Effector memory CD8-positive, alpha-beta T cell (primary cell): ENCODE measurements around the gene BTBD16.

ENCODE experiments used
- ATAC-seq: fragments of 150-1000 bp; cut with Tn5 transposase; replicated peaks from 2 replicates; pipeline ENCODE4 v1.10.0; 2021; ENCODE audit warnings: mild to moderate bottlenecking, moderate library complexity
- DNase-seq, 3 experiments: peaks; one replicate each; pipeline ENCODE4 v3.0.0; 2021
- H3K27ac Mint-ChIP-seq, 2 donors: one replicate each; pipeline ENCODE4 v1.8.0; 2022; ENCODE audit warnings: mild to moderate bottlenecking in 2 of 2, mixed read lengths in 2 of 2, moderate library complexity in 2 of 2
- H3K27me3 Mint-ChIP-seq, 2 donors: one replicate each; pipeline ENCODE4 v1.8.0; 2022; ENCODE audit warnings: mixed read lengths in 2 of 2
- H3K36me3 Mint-ChIP-seq: one replicate; pipeline ENCODE4 v1.8.0; 2022; ENCODE audit warnings: mild to moderate bottlenecking, moderate library complexity, mixed read lengths; ENCODE audit not compliant: insufficient read depth
- H3K4me1 Mint-ChIP-seq, 2 donors: one replicate each; pipeline ENCODE4 v1.8.0; 2022; ENCODE audit warnings: low read depth in 2 of 2, mixed read lengths in 2 of 2
- H3K4me3 Mint-ChIP-seq, 2 donors: one replicate each; pipeline ENCODE4 v1.8.0; 2022; ENCODE audit warnings: mild to moderate bottlenecking in 2 of 2, mixed read lengths in 2 of 2, moderate library complexity in 2 of 2
- H3K9me3 Mint-ChIP-seq, 2 donors: one replicate each; pipeline ENCODE4 v1.8.0; 2022; ENCODE audit warnings: mixed read lengths in 2 of 2

BTBD16 gene

GRCh38 chr10:122251459-122252255 lies 19.4 kb upstream of the BTBD16 start:
- no peak overlapping the region for H3K4me3 Mint-ChIP-seq
- H3K36me3 Mint-ChIP-seq: no peaks in the 10 kb centered on the region
- no peaks in the 10 kb centered on the region for H3K4me1 Mint-ChIP-seq
- H3K9me3 Mint-ChIP-seq: no peaks in the 10 kb centered on the region
- ATAC-seq (no peak), DNase-seq (no peak)
- peaks cover 35 to 60% of the 10 kb centered on the region in 2 donors for H3K27me3 Mint-ChIP-seq
- no peak overlapping the region for H3K27ac Mint-ChIP-seq

DNA sequence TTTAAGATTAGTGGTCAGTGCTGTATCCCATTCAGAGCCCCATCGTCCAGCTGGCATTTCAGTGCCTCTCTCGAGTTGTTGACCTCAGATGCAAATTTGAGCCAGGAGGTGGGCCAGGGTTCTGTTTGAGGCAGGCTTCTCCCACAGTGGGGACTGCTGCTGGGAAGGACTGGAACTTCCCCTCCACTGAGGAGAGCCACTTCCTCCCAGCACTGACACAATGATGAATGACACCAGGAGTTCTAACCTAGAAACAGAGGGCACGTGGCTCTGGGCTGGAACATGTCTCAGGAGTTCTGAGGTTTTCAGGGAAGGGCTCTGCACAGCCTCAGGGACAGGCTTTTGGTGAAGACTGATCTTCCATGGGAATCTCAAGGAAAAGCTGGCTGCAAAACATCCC lies 18.3 kb upstream of the BTBD16 start:
- no peak for ATAC-seq
- no peak overlapping the region for H3K27ac Mint-ChIP-seq
- DNase-seq: no peak

GRCh38 chr10:122253605-122254004 lies 17.5 kb upstream of the BTBD16 start:
- Mint-ChIP-seq H3K4me1 (no peaks in the 10 kb centered on the region), H3K36me3 (no peaks in the 10 kb centered on the region), H3K27me3 (peaks cover 32 to 66% of the 10 kb centered on the region in 2 donors), H3K27ac (no peak overlapping the region), H3K4me3 (no peak overlapping the region), H3K9me3 (no peaks in the 10 kb centered on the region)
- DNase-seq (no peak), ATAC-seq (no peak)

More for the DNA sequence above, 18.3 kb upstream of the BTBD16 start:
- Mint-ChIP-seq H3K36me3 (no peaks in the 10 kb centered on the region), H3K4me1 (no peaks in the 10 kb centered on the region), H3K9me3 (no peaks in the 10 kb centered on the region), H3K27me3 (peaks cover 35 to 65% of the 10 kb centered on the region in 2 donors), H3K4me3 (no peak overlapping the region)

DNA sequence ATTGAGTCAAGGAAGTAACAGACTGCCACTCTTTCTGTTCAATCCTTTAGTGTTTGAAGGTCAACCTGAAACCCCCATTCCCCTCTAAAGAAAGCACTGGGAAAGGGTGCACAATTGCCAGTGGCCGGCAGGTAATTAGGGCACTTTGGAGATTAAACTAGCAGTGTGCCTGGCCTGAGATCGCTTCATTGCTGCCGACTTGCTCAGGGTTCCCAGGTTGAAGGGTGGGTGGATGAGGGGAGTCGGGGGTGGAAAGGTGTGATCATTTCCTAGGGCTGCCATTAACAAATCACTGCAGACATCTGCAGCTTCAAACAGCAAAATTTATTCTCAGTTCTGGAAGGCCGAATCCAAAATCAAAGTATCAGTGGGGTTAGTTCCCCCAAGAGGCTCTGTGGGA lies 16.3 kb upstream of the BTBD16 start:
- DNase-seq (no peak), ATAC-seq (no peak)
- Mint-ChIP-seq H3K27ac (no peak overlapping the region), H3K27me3 (peaks cover 25 to 66% of the 10 kb centered on the region in 2 donors), H3K4me1 (no peaks in the 10 kb centered on the region), H3K9me3 (no peaks in the 10 kb centered on the region), H3K4me3 (no peak overlapping the region), H3K36me3 (no peaks in the 10 kb centered on the region)

- ATAC-seq (no peak), DNase-seq (no peak)
- Mint-ChIP-seq H3K27ac (no peak overlapping the region), H3K4me3 (no peak overlapping the region), H3K4me1 (no peaks in the 10 kb centered on the region), H3K27me3 (peaks cover 28 to 68% of the 10 kb centered on the region in 2 donors), H3K9me3 (no peaks in the 10 kb centered on the region), H3K36me3 (no peaks in the 10 kb centered on the region)
Observed at GRCh38 chr10:122255509-122256301, 15.4 kb upstream of the BTBD16 start.

GRCh38 chr10:122257041-122257440 lies 14.1 kb upstream of the BTBD16 start:
- Mint-ChIP-seq H3K4me1 (no peaks in the 10 kb centered on the region), H3K36me3 (no peaks in the 10 kb centered on the region), H3K9me3 (no peaks in the 10 kb centered on the region), H3K27me3 (peaks cover 28 to 68% of the 10 kb centered on the region in 2 donors), H3K27ac (no peak overlapping the region), H3K4me3 (no peak overlapping the region)
- ATAC-seq (no peak), DNase-seq (no peak)

GRCh38 chr10:122258136-122259074 lies 12.7 kb upstream of the BTBD16 start:
- no peaks in the 10 kb centered on the region for H3K36me3 Mint-ChIP-seq
- H3K9me3 Mint-ChIP-seq: peaks cover 0 to 4% of the 10 kb centered on the region in 2 donors
- ATAC-seq: no peak
- no peak overlapping the region for H3K4me3 Mint-ChIP-seq
- H3K27me3 Mint-ChIP-seq: peaks cover 32 to 71% of the 10 kb centered on the region in 2 donors
- no peak for DNase-seq
- no peaks in the 10 kb centered on the region for H3K4me1 Mint-ChIP-seq
- no peak overlapping the region for H3K27ac Mint-ChIP-seq

DNA sequence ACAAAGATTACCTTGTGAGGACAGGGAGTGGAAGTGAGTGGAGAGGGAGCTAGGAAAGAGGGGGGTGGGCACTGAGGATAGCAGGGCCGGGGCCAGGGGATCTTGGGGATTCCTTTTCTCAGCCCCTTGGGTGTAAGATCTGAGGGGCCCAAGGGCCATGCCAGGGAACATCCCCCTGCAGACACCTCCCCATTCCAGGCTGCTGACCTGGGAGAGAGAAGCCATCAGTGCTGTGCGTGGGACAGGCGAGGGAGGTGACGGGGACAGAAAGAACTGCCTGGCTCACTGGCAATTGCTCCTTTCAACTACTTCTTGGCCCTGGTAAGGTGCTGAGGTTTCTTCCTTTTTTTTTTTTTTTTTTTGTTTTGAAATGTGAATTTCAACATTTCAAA lies 12.0 kb upstream of the BTBD16 start:
- Mint-ChIP-seq H3K9me3 (peaks cover 0 to 4% of the 10 kb centered on the region in 2 donors), H3K27ac (no peak overlapping the region), H3K27me3 (peaks cover 35 to 73% of the 10 kb centered on the region in 2 donors), H3K4me3 (no peak overlapping the region), H3K4me1 (no peaks in the 10 kb centered on the region), H3K36me3 (no peaks in the 10 kb centered on the region)
- no peak for DNase-seq
- no peak for ATAC-seq

GRCh38 chr10:122261584-122261983 lies 9.5 kb upstream of the BTBD16 start:
- DNase-seq: no peak
- no peak overlapping the region for H3K4me3 Mint-ChIP-seq
- peaks cover 40 to 76% of the 10 kb centered on the region in 2 donors for H3K27me3 Mint-ChIP-seq
- no peaks in the 10 kb centered on the region for H3K4me1 Mint-ChIP-seq
- H3K9me3 Mint-ChIP-seq: peaks cover 0 to 4% of the 10 kb centered on the region in 2 donors
- no peak overlapping the region for H3K27ac Mint-ChIP-seq
- H3K36me3 Mint-ChIP-seq: no peaks in the 10 kb centered on the region
- ATAC-seq: no peak

DNA sequence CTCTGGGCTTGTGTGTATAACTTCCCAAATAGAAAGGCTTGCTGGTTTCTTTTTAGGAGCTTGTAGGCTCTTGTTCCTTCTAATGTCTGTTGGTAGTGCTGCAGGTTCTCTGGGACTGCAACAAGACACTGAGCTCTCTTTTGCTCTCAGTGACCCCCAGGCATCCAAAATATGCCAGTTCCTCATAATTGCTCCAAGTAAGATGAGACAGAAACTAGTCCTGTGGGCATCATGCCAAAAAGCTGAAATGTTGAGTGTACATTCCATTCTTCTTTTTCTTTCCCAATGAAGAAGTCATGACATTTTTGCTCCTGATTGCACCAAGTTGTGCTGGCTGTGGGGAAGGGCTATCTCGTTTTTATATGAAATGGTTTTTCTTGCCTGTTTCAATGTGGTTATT lies 7.1 kb upstream of the BTBD16 start:
- peaks cover 0 to 4% of the 10 kb centered on the region in 2 donors for H3K9me3 Mint-ChIP-seq
- DNase-seq: no peak
- H3K4me3 Mint-ChIP-seq: no peak overlapping the region
- no peaks in the 10 kb centered on the region for H3K36me3 Mint-ChIP-seq
- H3K27ac Mint-ChIP-seq: no peak overlapping the region
- no peak for ATAC-seq
- peaks cover 58 to 63% of the 10 kb centered on the region in 2 donors for H3K27me3 Mint-ChIP-seq
- H3K4me1 Mint-ChIP-seq: peaks cover 0 to 4% of the 10 kb centered on the region in 2 donors

DNA sequence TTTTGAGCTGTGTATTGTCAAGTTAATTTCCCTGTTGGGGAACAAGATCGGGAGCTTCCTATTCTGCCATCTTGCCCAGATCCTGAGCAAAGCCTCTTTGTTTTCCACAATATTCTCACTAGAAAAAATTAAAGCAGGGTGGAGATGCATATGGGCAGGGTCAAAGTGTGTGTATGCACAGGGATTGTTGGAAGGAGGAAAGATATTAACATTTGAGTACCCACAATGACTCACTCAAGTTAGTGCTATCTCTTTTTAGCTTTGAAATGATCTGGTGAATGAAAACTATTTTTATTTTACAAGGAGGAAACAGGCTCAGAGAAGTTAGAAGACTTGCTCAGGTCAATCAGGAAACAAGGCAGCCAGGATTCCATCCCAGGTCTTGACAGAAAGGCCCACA lies 6.7 kb upstream of the BTBD16 start:
- no peak overlapping the region for H3K27ac Mint-ChIP-seq
- H3K9me3 Mint-ChIP-seq: peaks cover 0 to 4% of the 10 kb centered on the region in 2 donors
- ATAC-seq (no peak), DNase-seq (no peak)
- no peak overlapping the region for H3K4me3 Mint-ChIP-seq
- peaks cover 0 to 4% of the 10 kb centered on the region in 2 donors for H3K4me1 Mint-ChIP-seq
- H3K27me3 Mint-ChIP-seq: peaks cover 58 to 59% of the 10 kb centered on the region in 2 donors
- H3K36me3 Mint-ChIP-seq: no peaks in the 10 kb centered on the region

DNA sequence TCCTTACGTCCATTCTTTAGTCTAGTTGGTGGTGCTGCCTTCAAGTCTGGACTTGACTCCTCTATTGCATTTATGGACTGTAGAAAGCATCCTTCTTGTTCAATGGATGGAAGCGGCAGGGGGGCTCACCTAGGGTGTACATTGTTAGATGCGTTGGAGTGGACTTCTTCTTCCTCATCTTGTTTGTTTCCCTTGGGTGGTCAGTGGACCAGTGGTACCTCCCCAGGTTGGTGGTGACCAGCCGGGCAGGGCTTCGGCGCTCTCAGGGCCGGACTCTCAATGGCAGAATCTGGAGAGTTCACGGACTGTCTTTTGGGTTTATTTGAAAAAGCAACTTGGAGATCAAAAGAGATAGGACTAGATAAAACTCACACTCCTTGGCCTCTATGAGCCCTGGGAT lies 6.2 kb upstream of the BTBD16 start:
- Mint-ChIP-seq H3K27ac (no peak overlapping the region), H3K27me3 (peaks cover 53 to 59% of the 10 kb centered on the region in 2 donors), H3K36me3 (no peaks in the 10 kb centered on the region), H3K9me3 (peaks cover 0 to 4% of the 10 kb centered on the region in 2 donors), H3K4me1 (peaks cover 0 to 4% of the 10 kb centered on the region in 2 donors), H3K4me3 (no peak overlapping the region)
- ATAC-seq (no peak), DNase-seq (no peak)

GRCh38 chr10:122265896-122266295 lies 5.2 kb upstream of the BTBD16 start:
- ATAC-seq: no peak
- Mint-ChIP-seq H3K36me3 (no peaks in the 10 kb centered on the region), H3K4me1 (peaks cover 0 to 4% of the 10 kb centered on the region in 2 donors), H3K9me3 (peaks cover 0 to 4% of the 10 kb centered on the region in 2 donors), H3K27ac (no peak overlapping the region), H3K4me3 (no peak overlapping the region), H3K27me3 (peaks cover 51 to 54% of the 10 kb centered on the region in 2 donors)
- no peak for DNase-seq
